GM15510 (cell line): Measurements from ENCODE around the gene DHX30.

Experiments used
- POLR2A ChIP-seq: IDR thresholded peaks from 3 replicates; pipeline ENCODE4 v1.6.1; 2011; ENCODE audit warnings: borderline replicate concordance; ENCODE audit not compliant: insufficient read length; ENCODE audit errors: extremely low read depth

Gene DHX30

GRCh38 chr3:47802734-47803479 is at the start of gene DHX30:
TSS of gene DHX30 (plus strand) at chr3:47803138. CDS start at chr3:47810684, 7,546 bp downstream.
- peak; percentile 85 for TF ChIP-seq POLR2A

- TF ChIP-seq POLR2A, result no peak
Observed at GRCh38 chr3:47758261-47759025, 44.5 kb upstream of the DHX30 start.

GRCh38 chr3:47761046-47761445 is 41.9 kb upstream of the DHX30 start:
- no peak for TF ChIP-seq POLR2A

DNA sequence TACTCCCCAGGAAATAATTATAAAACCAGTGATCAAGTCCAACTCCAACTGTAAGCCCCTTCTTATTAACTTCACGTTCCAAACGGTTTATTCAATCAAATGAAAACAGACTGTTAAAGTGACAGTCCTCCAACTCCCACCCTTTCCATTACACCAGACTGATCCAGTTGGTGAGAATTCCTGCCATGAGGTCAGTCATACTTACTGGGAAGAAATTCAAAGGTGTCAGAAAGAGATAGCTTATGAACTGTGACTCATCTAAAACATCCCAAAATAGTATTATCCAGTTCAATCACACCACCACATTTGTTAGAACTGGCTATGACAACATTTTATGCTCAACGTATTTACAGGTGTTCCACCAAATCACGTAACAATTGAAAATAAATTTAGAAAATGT is 40.7 kb upstream of the DHX30 start:
- no peak for TF ChIP-seq POLR2A

DNA sequence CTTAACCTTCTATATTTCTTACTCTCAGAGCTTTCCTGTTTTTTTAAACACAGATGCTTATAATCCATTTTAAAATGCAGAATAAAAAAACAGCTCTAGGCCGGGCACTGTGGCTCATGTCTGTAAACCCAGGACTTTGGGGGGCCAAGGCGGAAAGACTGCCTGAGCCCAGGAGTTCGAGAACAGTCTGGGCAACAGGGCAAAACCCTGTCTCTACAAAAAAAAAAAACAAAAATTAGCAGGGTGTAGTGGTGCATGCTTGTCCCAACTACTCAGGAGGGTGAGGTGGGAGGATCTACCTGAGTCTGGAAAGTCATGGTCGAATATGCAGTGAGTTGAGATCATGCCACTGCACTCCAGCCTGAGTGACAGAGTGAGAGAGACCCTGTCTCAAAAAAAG is 36.8 kb upstream of the DHX30 start:
- TF ChIP-seq POLR2A, result no peak

DNA sequence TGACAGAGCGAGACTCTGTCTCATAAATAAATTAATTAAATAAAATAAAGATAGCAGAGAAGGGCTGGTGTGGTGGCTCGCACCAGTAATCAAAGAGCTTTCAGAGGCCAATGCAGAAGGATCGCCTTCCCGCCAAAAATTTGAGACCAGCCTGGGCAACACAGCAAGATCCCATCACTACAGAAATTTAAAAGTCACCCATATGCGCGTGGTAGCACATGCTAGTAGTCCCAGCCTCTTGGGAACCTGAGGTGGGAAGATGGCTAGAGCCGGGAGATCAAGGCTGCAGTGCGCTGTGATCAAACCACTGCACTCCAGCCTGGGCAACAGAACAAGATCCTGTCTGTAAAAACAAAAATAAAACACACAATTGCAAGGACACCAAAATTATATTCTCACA is 30.9 kb upstream of the DHX30 start:
- no peak for TF ChIP-seq POLR2A

DNA sequence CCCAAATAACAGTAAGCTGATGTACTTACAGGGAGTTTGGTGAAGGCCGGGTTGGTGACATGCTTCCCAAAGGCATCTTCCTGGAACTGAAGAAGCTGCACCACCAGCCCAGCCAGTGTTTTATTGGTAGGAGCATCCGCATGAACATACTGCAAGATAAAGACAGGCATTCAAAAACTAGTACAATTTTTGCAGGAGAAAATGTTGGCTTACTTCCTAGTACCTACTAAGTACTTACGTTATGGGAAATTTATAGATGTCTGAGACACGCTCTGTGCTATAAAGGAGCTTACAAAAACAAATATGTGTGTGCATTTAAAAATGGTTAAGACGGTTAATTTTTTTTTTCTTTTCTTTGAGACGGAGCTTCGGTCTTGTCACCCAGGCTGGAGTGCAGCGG is 30.1 kb upstream of the DHX30 start:
- no peak for TF ChIP-seq POLR2A

GRCh38 chr3:47778746-47779145 is 24.2 kb upstream of the DHX30 start:
- no peak for TF ChIP-seq POLR2A

- no peak for TF ChIP-seq POLR2A
Observed at GRCh38 chr3:47780741-47781684, 21.9 kb upstream of the DHX30 start.

GRCh38 chr3:47781685-47782445 is 21.1 kb upstream of the DHX30 start, which contains the start of gene SMARCC1:
TSS of gene SMARCC1 (minus strand) at chr3:47781893. CDS start at chr3:47781797, 96 bp downstream.
- peak; percentile 94 for TF ChIP-seq POLR2A

DNA sequence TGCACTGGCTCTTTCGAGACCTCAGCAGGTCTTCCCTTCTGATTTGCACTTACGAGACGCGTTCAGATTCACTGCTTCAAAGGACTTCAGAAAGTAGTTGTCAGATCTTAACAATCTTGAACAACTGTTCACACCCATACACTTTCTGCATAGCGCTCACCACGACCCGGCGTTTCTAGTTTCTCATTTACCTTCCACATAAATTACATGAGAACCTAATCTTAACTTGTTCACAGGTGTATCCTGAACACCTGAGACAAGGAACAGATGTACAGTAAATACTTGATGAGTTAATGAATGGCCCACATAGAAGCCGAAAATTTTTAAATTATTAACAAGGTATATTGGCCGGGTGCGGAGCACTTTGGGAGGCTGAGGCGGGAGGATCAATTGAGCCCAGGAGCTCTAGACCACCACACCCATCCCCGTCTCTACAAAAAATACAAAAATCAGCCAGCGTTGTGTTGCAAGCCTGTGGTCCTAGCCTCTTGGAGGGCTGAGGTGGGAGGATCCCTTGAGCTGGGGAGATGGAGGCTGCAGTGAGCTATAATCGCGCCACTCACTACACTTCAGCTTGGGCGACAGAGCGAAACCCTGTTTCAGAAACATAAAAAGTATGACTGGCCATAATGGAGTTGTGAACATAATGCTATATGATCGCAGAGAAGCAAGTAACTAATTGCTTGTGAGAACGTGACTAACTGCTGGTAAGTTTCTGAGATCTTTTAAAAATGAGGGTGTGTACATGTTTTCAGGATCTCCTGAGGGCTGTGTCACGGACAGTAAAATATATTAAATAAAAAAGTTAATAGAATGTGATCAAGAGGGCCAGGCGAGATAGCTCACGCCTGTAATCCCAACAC is 20.3 kb upstream of the DHX30 start:
- TF ChIP-seq POLR2A, result no peak

DNA sequence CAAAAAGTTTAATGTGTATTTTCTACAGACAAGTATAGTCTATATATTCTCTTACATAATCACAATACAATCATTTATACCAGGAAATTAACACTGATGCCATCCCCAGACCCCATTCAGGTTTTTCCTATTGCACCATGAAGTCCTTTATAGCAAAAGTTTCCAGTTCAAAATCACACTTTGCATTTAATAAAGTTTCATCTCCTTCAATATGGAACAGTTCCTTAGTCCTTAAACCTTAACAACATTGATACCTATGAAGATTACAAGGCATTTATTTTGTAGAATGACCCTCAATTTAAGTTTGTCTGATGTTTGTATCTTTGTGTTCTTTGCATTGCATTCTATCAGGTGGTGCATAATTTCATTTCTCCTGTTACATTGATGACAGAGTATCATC is 19.3 kb upstream of the DHX30 start:
- TF ChIP-seq POLR2A, result no peak

GRCh38 chr3:47791193-47791855 is 11.6 kb upstream of the DHX30 start:
- TF ChIP-seq POLR2A, result no peak
